NCI-H146 (cell line): ENCODE measurements around the gene CATSPERZ.
"Not testable (repeated sequence)": the region's sequence is repeated elsewhere in the genome, so short reads cannot be mapped to it uniquely, and the experiment has no call there.

Experiments used
- DNase-seq: peaks from one replicate; lab custom pipeline; 2025; lab: John Stamatoyannopoulos, UW

Gene CATSPERZ

DNA sequence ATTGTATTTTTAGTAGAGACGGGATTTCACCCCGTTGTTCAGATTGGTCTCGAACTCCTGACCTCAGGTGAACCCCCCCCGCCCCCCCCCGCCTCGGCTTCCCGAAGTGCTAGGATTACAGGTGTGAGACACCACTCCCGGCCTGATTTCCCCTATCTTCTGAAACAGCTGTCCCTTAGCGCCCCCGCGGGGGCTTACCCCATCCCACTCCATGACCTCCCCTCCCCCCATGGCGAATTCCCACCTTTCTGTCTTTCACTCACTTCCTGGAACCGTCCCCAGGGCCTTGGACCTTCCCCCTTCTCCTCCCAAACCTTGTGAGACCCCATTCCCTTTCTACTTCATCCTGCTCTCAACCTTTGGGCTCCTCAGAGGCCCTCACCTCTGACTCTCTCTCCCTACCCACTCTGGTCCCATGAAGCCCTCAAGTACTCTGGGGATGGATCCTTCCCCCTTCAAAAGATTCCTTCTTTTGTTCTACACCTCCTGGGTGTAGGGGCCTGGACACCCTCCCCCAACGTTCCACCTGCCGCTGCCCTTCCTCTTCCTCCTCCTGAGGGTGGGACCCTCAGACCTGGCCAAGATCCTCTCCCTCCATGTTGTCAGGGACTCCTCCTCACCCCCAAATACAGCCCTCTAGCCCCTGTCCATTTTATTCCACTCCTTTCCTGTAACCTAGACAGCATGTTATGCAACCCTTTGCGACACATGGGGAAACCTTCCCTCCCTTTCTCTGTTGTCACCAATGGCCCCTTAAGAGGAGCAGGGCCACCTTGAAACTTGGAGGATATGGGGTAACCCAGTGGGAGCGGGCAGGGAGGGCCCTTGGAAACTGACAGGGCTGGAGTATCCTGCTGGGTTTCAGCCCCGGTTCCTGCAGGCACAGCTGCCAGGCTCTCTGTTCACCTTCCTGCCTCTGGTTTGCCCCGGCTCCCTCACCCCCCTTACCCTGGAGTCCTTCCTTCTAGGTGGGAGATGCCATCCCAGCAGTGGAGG is 18.9 kb downstream of the CATSPERZ start:
- DNase-seq: peak; percentile 10

DNA sequence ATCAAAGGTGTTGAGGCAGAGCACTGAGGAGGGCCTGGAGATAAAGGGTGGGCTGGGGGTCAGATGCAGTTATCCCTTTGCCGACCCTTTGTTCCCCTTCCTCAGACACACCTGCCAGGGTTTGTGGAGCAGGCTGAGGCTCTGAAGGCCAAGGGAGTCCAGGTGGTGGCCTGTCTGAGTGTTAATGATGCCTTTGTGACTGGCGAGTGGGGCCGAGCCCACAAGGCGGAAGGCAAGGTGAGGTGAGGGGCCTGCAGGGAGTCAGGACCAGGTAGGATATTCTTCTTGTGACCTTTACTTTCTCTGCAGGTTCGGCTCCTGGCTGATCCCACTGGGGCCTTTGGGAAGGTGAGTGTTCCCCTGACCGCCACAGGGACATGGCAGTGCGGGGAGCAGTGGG is 20.4 kb downstream of the CATSPERZ start:
- DNase-seq: no peak

- no peak for DNase-seq
Observed at GRCh38 chr11:64321026-64321425, 20.9 kb downstream of the CATSPERZ start.

- DNase-seq: no peak
Observed at GRCh38 chr11:64321533-64321932, 21.4 kb downstream of the CATSPERZ start.

DNA sequence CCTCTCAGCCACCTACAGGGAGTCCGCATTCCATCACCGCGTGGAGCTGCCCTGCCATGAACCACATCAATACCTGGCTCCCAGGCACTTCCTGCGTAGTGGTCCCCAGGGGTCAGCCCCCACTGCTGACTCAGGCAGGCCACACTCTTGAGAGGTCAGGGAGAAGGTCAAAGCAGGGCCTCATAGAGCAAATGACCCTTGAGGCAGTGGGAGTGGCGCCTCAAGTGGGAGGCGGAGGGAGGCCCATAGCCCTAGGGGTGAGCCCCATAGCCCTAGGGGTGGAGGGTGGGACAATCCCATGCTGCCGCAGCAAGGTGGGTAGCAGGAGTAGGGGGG is 22.7 kb downstream of the CATSPERZ start:
- DNase-seq: no peak

GRCh38 chr11:64323373-64323772 is 23.2 kb downstream of the CATSPERZ start:
- DNase-seq: no peak

DNA sequence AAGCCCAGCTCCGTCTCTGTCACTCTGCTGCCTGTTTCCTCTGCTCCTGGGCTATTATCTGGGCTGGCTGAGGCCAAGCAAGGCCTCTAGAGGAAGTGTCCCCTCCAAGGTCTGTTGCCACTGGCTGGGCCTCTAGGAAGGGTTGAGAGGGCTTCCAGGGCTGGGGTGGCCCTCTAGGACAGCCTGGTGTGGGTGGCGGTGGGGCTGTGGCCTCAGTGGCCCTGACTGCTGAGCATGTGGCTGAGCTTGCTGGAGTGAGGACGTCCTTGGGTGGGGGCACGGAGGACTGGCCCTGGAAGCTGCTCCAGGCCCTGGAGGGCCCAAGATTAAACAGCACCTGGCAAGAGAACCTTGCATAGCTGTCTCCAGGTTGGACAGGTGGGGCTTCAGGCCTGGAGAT is 23.8 kb downstream of the CATSPERZ start:
- not testable (repeated sequence) for DNase-seq

DNA sequence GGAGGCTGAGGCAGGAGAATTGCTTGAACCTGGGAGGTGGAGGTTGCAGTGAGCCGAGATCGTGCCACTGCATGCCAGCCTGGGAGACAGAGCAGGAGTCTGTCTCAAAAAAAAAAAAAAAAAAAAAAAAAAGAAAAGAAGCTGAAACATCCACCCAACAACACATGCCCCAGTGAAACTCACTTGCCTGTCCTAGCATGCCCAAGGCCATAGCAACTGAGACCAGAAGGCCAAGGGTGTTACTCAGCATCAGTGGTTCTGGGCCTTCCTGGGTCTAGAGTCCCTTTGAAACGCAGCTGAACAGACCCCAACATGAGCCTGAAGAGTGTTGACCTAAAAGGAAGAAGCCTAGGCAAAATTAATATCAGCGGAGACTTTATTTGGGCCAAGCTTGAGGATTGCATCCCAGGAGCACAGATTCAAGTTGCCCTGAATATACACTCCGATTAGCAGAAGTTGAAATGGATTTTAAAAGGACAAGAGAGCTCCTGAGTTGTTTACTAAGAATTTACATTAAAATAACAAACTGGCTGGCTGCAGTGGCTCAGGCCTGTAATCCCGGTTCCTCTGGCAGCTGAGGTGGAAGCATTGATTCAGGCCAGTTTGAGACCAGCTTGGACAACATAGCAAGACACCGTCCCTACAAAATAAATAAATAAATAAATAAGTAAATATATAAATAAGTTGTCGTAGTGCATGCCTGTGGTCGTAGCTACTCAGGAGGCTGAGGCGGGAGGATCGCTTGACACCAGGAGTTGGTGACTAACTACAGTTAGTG is 24.7 kb downstream of the CATSPERZ start:
- no peak for DNase-seq

GRCh38 chr11:64327375-64327774 is 27.2 kb downstream of the CATSPERZ start:
- no peak for DNase-seq

DNA sequence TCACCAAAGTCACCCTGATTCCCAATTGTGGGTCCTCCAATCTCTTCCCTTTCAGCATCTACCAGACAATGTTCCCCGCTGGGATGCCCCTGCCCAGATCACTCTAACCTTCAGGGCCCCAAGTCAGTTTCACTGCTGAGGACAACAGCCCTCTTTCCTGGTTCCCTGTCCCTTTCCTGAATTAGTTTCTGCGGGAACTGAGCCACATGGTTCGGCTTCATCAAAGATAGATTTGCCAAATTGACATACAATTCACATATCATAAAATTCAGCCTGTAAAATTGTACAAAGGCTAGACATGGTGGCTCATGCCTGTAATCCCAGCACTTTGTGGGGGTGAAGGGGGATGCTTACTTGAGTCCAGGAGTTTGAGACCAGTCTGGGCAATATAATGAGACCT is 27.8 kb downstream of the CATSPERZ start:
- DNase-seq: no peak

DNA sequence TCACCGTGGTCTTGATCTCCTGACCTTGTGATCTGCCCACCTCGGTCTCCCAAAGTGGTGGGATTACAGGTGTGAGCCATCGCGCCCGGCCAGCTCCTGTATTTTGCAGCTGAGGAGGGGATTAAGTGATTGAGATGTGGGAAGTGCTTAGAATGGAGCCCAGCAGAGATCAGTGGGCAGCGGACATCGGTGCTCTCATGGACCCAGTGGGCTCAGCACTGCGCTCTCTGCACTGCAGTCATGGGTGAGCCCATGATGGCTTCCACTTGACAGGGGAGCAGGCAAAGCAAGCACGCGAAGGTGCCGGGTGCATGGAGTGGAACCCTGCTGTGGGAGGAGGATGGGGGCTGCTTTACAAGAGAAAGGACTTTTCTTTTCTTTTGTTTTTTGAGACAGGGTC is 30.7 kb downstream of the CATSPERZ start:
- DNase-seq: no peak

DNA sequence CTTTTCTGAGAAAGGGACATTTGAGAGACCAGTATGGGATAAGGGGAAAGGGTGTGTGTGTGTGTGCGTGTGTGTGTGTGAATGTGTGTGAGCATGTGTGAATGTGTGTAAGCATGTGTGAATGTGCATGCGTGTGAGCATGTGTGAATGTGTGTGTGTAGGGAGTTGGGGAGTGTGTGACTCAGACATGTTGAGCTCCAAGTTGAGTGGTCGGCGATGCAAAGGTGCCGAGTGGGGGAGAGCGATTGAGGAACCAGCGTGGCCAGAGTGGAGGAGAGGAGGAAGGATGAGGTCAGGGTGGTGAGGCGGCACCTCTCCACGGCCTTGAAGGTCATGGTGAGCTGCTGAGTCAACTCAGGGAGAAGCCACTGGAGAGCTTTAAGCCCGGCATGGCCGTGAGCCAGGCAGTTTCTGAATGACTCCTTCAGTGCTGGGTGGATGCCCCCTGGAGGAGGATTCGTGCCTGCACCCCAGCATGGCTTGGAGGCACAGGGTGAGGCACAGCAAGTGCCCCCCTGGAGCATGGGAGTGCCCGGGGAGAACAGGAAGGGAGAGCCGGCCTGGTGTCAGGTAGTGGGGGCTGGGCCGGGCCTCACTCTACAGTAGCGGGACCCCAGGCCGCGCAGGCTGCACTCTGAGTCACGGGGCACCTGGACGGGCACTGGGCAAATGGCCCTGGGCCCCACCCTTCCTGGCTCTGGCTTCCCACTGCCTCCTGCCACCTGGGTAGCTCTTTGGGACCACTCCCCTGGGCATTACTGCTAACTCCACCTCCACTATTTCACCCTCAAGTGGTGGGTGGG is 31.6 kb downstream of the CATSPERZ start:
- no peak for DNase-seq

- no peak for DNase-seq
Observed at GRCh38 chr11:64333556-64333955, 33.4 kb downstream of the CATSPERZ start.

- peak; percentile 82 for DNase-seq
Observed at GRCh38 chr11:64334764-64335735, 34.9 kb downstream of the CATSPERZ start.

DNA sequence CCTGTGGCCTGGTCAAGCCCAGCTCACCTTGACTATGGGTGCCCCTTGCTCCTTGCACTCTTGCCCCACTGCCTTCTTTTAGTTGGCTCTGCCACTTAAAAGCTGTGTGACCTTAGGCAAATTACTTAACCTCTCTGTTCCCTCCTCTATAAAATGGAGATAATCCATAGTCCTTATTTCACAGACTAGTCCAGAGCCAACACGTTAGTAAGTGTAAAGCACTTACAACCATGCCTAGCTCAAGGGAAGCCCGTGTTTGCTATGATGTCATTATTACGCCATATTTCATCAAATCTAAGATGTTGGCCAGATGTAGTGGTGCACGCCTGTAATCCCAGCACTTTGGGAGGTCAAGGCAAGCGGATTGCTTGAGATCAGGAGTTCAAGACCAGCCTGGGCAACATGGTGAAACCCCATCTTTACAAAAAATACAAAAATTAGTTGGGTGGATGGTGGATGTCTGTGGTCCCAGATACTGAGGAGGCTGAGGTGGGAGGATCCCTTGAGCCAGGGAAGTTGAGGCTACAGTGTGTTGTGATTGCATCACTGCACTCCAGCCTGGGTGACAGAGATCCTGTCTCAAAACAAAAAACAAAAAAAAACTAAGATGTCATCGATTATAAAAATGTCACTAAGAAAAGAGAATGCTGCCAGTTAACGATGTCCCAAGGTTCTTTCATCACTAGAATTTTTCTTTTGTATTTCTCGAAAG is 37.5 kb downstream of the CATSPERZ start:
- no peak for DNase-seq

- no peak for DNase-seq
Observed at GRCh38 chr11:64338716-64339115, 38.6 kb downstream of the CATSPERZ start.

DNA sequence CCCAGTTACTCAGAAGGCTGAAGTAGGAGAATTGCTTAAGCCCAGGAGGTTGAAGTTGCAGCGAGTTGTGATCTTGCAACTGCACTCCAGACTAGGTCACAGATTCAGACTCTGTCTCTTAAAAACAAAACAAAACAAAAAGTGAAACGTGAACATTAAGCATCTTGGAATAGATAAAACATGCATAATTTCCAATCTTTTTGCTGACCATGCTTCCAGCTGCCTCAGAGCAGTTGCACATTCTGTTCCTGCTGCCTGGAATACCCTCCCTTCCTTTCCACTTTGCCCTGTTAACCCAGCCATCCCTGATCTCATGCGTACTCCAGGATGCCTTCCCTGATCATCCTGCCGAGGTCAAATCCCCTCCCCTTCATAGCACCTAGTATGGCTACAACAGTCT is 39.1 kb downstream of the CATSPERZ start:
- DNase-seq: no peak

GRCh38 chr11:64339754-64340408 is 39.7 kb downstream of the CATSPERZ start, which contains the start of gene CCDC88B:
Gene CCDC88B, plus strand, starts transcription at chr11:64340204. Its CDS starts 63 bp downstream, at chr11:64340267.
- DNase-seq: no peak

DNA sequence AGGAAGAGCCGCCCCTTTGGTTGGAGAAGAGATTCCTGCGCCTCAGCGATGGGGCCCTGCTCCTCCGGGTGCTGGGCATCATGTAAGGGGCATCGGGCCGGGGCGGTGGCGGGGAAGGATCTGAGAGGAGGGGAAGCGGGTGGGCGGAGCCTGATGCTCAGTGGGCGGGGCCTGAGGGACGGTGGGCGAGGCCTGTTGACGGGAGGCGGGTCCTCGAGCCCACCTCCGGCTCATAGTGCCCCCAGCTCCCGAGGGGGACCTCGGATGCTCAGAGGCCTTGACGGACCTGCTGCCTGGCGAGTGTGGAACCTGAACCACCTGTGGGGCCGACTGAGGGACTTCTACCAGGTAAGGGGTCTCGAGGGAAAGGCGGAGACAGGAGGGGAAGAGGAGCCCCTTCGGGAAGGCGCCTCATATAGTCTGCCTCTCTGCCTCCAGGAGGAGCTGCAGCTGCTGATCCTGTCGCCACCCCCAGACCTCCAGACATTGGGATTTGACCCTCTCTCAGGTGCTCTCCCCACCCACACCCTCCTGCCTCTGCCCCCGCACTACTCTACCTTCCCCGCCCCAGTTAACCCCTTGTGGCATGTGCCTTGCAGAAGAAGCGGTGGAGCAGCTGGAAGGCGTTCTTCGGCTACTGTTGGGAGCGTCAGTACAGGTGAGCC is 40.6 kb downstream of the CATSPERZ start:
- peak; percentile 44 for DNase-seq
